Measurements from ENCODE around the gene PCBP3. TPM values are rescaled to one million over a fixed set of nuclear protein-coding genes. Genes with fewer than 3 reads are reported as not detected.

PCBP3 gene
- total and polyA plus RNA-seq, 4 donors: 0.36 to 1.6 (median 0.42) TPM

DNA sequence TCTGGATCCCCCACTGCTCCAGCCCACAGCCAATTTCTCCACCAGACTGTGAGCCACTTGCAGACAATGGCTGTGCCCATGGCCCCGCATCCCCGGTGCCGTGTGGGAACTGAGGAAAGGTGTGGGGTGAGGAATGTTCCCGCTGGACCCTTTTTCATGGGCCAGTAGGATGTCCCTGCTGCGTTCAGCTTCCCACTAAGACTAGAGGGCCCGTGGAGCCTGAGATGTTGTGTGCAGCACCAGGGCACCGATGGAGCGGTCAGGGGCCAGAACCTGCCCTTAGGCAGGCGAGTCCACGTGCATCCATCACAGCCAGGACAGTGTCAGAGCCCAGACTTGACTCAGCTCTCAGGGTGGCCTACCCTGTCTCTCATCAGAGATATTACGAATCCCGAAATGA lies 232.4 kb downstream of the PCBP3 start:
- H3K4me1 ChIP-seq (ENCODE audit: control insufficient read depth in 4 of 4, insufficient read depth in 4 of 4, low read length in 3 of 4): no peaks in the 10 kb centered on the region
- H3K4me3 ChIP-seq (ENCODE audit: low read depth in 1 of 3, low read length in 3 of 3): no peak overlapping the region
- no peak for DNase-seq (ENCODE audit: low spot score)
- H3K9me3 ChIP-seq (ENCODE audit: control insufficient read depth in 4 of 4, low read length in 3 of 4): peaks cover 0 to 1% (median 0%) of the 10 kb centered on the region in 4 donors
- TF ChIP-seq CTCF (IDR thresholded peaks at IDR 0.05; ENCODE audit: low read depth, low read length, missing input control) (no peak), HNF4G (IDR thresholded peaks at IDR 0.05) (no peak)
- H3K9ac ChIP-seq (ENCODE audit: low read depth in 1 of 2, low read length in 2 of 2): no peak overlapping the region
- H3K27me3 ChIP-seq (ENCODE audit: control insufficient read depth in 4 of 4, insufficient read depth in 4 of 4, low read length in 3 of 4): peaks cover 0 to 3% (median 0%) of the 10 kb centered on the region in 4 donors
- no peak overlapping the region for H3K27ac ChIP-seq (ENCODE audit: low read depth in 1 of 2, low read length in 2 of 2)
- H3K36me3 ChIP-seq (ENCODE audit: control insufficient read depth in 4 of 4, insufficient read depth in 3 of 4, low read depth in 1 of 4, low read length in 3 of 4): no peaks in the 10 kb centered on the region
- 92% methylated on average over 12 of the region's 12 CpGs for WGBS

GRCh38 chr21:45876381-45877170 lies 233.1 kb downstream of the PCBP3 start:
- Histone ChIP-seq H3K4me1 (ENCODE audit: control insufficient read depth in 4 of 4, insufficient read depth in 4 of 4, low read length in 3 of 4) (no peaks in the 10 kb centered on the region), H3K4me3 (ENCODE audit: low read depth in 1 of 3, low read length in 3 of 3) (no peak overlapping the region), H3K9me3 (ENCODE audit: control insufficient read depth in 4 of 4, low read length in 3 of 4) (peaks cover 0 to 1% (median 0%) of the 10 kb centered on the region in 4 donors), H3K9ac (ENCODE audit: low read depth in 1 of 2, low read length in 2 of 2) (no peak overlapping the region), H3K27ac (ENCODE audit: low read depth in 1 of 2, low read length in 2 of 2) (no peak overlapping the region), H3K27me3 (ENCODE audit: control insufficient read depth in 4 of 4, insufficient read depth in 4 of 4, low read length in 3 of 4) (peaks cover 0 to 3% (median 0%) of the 10 kb centered on the region in 4 donors), H3K36me3 (ENCODE audit: control insufficient read depth in 4 of 4, insufficient read depth in 3 of 4, low read depth in 1 of 4, low read length in 3 of 4) (no peaks in the 10 kb centered on the region)
- 78% methylated on average over 28 of the region's 28 CpGs for WGBS
- DNase-seq (ENCODE audit: low spot score): no peak
- TF ChIP-seq CTCF (IDR thresholded peaks at IDR 0.05; ENCODE audit: low read depth, low read length, missing input control) (no peak), TAF1 (conservative IDR thresholded peaks at IDR 0.05) (no peak), SP1 (IDR thresholded peaks at IDR 0.05) (no peak), MAX (IDR thresholded peaks at IDR 0.05) (no peak), RXRA (IDR thresholded peaks at IDR 0.05) (no peak), FOXA1 (IDR thresholded peaks at IDR 0.05) (no peak), JUND (IDR thresholded peaks at IDR 0.05) (no peak), EGR1 (IDR thresholded peaks at IDR 0.05; ENCODE audit: low read depth in 2 of 2) (no peak), GABPA (IDR thresholded peaks at IDR 0.05 in 1 of 2, conservative IDR thresholded peaks at IDR 0.05 in 1 of 2) (no peak), YY1 (IDR thresholded peaks at IDR 0.05) (no peak), HNF4A (conservative IDR thresholded peaks at IDR 0.05) (no peak), FOXA2 (IDR thresholded peaks at IDR 0.05) (no peak), RAD21 (IDR thresholded peaks at IDR 0.05) (no peak), HNF4G (IDR thresholded peaks at IDR 0.05) (no peak), NR2F2 (IDR thresholded peaks at IDR 0.05) (no peak), REST (IDR thresholded peaks at IDR 0.05) (no peak), ATF3 (IDR thresholded peaks at IDR 0.05) (no peak)
- TF ChIP-seq, protein P1, sequence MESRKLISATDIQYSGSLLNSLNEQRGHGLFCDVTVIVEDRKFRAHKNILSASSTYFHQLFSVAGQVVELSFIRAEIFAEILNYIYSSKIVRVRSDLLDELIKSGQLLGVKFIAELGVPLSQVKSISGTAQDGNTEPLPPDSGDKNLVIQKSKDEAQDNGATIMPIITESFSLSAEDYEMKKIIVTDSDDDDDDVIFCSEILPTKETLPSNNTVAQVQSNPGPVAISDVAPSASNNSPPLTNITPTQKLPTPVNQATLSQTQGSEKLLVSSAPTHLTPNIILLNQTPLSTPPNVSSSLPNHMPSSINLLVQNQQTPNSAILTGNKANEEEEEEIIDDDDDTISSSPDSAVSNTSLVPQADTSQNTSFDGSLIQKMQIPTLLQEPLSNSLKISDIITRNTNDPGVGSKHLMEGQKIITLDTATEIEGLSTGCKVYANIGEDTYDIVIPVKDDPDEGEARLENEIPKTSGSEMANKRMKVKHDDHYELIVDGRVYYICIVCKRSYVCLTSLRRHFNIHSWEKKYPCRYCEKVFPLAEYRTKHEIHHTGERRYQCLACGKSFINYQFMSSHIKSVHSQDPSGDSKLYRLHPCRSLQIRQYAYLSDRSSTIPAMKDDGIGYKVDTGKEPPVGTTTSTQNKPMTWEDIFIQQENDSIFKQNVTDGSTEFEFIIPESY (IDR thresholded peaks at IDR 0.05): no peak
